NOMO-1 treated with dmso at 0.1 percent for 144 hours (cell line): ENCODE data around the gene CABP1.

Experiments
- DNase-seq: peaks from one replicate; lab custom pipeline; 2025; ENCODE audit not compliant: unreplicated experiment; lab: John Stamatoyannopoulos, UW

The CABP1 gene

GRCh38 chr12:120690978-120691377, 50.6 kb downstream of the CABP1 start:
- no peak for DNase-seq

- no peak for DNase-seq
Observed at GRCh38 chr12:120692524-120693033, 52.2 kb downstream of the CABP1 start.

GRCh38 chr12:120693848-120694247, 53.4 kb downstream of the CABP1 start:
- no peak for DNase-seq

- no peak for DNase-seq
Observed at GRCh38 chr12:120696626-120697025, 56.2 kb downstream of the CABP1 start.

- no peak for DNase-seq
Observed at GRCh38 chr12:120697344-120697743, 56.9 kb downstream of the CABP1 start.

- DNase-seq: peak; percentile 41
Observed at GRCh38 chr12:120698665-120699064, 58.2 kb downstream of the CABP1 start.

- no peak for DNase-seq
Observed at GRCh38 chr12:120699553-120699952, 59.1 kb downstream of the CABP1 start.

GRCh38 chr12:120700886-120701285, 60.5 kb downstream of the CABP1 start:
- DNase-seq: no peak

- DNase-seq: no peak
Observed at GRCh38 chr12:120702637-120703036, 62.2 kb downstream of the CABP1 start.

GRCh38 chr12:120703311-120703942, 63.0 kb downstream of the CABP1 start:
- DNase-seq: no peak

GRCh38 chr12:120705618-120706017, 65.2 kb downstream of the CABP1 start:
- DNase-seq: no peak

- no peak for DNase-seq
Observed at GRCh38 chr12:120706029-120706428, 65.6 kb downstream of the CABP1 start.

- DNase-seq: no peak
Observed at GRCh38 chr12:120708651-120709050, 68.2 kb downstream of the CABP1 start.

GRCh38 chr12:120710031-120710804, 69.8 kb downstream of the CABP1 start, which contains the start of gene UNC119B:
Gene UNC119B, plus strand, starts transcription at chr12:120710458. Its CDS starts 17 bp downstream, at chr12:120710475.
- DNase-seq: no peak

GRCh38 chr12:120710805-120711296, 70.4 kb downstream of the CABP1 start:
- DNase-seq: no peak

GRCh38 chr12:120711411-120711810, 71.0 kb downstream of the CABP1 start:
- DNase-seq: no peak

- no peak for DNase-seq
Observed at GRCh38 chr12:120712610-120713009, 72.2 kb downstream of the CABP1 start.

GRCh38 chr12:120713861-120714482, 73.5 kb downstream of the CABP1 start:
- DNase-seq: peak; percentile 51
